Measurements from ENCODE around the gene FAM156A. TPM values are rescaled to one million over a fixed set of nuclear protein-coding genes. Genes with fewer than 3 reads are reported as not detected.
"Not testable (repeated sequence)": the region's sequence is repeated elsewhere in the genome, so short reads cannot be mapped to it uniquely, and the experiment has no call there.

The FAM156A gene
- polyA plus RNA-seq, 1 of the 3 experiments (the other 2 are of a cell fraction): 47.2 TPM

DNA sequence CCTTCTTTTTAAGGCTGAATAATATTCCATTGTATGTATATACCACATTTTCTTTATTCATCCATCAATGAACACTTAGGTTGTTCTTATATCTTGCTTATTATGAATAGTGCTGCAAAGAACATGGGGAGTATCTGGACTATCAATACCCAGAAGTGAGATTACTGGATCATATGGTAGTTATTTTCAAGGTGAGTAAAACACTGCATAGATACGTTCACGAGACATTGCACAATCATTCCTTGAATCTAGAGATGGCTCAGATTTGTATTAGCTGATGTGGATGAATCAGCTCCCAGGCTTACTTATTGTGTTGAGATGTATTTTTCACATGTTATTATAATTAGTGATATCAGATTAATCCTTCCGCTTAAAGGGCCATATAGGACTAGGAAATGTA, 43.6 kb downstream of the FAM156A start:
- DNase-seq; POLR2A ChIA-PET; H3K9me2 ChIP-seq; H3K4me2 ChIP-seq; H3K79me2 ChIP-seq (ENCODE audit: insufficient read depth); H3K9me3 ChIP-seq; H2AFZ ChIP-seq (ENCODE audit: low read depth); H3K27me3 ChIP-seq (ENCODE audit: insufficient read depth); H4K20me1 ChIP-seq (ENCODE audit: insufficient read depth); CTCF ChIA-PET; H3K4me3 ChIP-seq (ENCODE audit: low read depth in 2 of 2, low read length in 1 of 2); H3K4me1 ChIP-seq (ENCODE audit: control insufficient read depth in 1 of 2, insufficient read depth in 2 of 2, low read depth in 1 of 2, low read length in 1 of 2); H3F3A ChIP-seq (replicated peaks; ENCODE audit: insufficient read depth); H3K36me3 ChIP-seq (replicated peaks in 1 of 2; ENCODE audit: control insufficient read depth in 1 of 2, insufficient read depth in 2 of 2, low read length in 1 of 2); H3K9ac ChIP-seq; H3K27ac ChIP-seq (ENCODE audit: low read depth in 2 of 2, low read length in 1 of 2): not testable (repeated sequence)
- WGBS (ENCODE audit: low lambda C conversion rate): no CpG with 5 or more reads among the region's 3 CpGs

DNA sequence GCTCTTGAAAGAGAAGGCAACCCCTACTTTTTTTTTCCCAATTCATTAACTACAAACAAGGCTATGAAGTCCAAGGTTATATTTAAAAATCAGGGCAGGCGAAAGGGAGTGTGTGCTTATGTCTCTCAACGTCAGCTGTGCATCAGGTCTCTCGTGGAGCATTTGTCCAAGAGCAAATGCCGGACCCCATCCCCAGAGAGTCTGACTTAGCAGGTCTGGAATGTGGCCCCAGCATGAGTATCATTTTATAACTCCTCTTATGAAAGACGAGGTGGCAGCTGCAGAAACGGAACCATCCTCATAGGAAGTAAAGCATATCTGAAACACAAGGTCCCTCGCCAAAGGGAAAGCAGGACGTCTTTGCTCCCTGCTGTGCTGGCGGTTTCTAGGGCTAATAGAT, 44.6 kb downstream of the FAM156A start:
- H3K9me2 ChIP-seq; H4K20me1 ChIP-seq (ENCODE audit: insufficient read depth); H3K27me3 ChIP-seq (ENCODE audit: insufficient read depth); H3K4me2 ChIP-seq; H3K9ac ChIP-seq; H3K36me3 ChIP-seq (replicated peaks in 1 of 2; ENCODE audit: control insufficient read depth in 1 of 2, insufficient read depth in 2 of 2, low read length in 1 of 2); H3K9me3 ChIP-seq; CTCF ChIA-PET; H3K4me3 ChIP-seq (ENCODE audit: low read depth in 2 of 2, low read length in 1 of 2); H3K27ac ChIP-seq (ENCODE audit: low read depth in 2 of 2, low read length in 1 of 2); POLR2A ChIA-PET; H2AFZ ChIP-seq (ENCODE audit: low read depth); H3F3A ChIP-seq (replicated peaks; ENCODE audit: insufficient read depth); H3K79me2 ChIP-seq (ENCODE audit: insufficient read depth); H3K4me1 ChIP-seq (ENCODE audit: control insufficient read depth in 1 of 2, insufficient read depth in 2 of 2, low read depth in 1 of 2, low read length in 1 of 2); DNase-seq: not testable (repeated sequence)
- WGBS (ENCODE audit: low lambda C conversion rate): no CpG with 5 or more reads among the region's 9 CpGs

DNA sequence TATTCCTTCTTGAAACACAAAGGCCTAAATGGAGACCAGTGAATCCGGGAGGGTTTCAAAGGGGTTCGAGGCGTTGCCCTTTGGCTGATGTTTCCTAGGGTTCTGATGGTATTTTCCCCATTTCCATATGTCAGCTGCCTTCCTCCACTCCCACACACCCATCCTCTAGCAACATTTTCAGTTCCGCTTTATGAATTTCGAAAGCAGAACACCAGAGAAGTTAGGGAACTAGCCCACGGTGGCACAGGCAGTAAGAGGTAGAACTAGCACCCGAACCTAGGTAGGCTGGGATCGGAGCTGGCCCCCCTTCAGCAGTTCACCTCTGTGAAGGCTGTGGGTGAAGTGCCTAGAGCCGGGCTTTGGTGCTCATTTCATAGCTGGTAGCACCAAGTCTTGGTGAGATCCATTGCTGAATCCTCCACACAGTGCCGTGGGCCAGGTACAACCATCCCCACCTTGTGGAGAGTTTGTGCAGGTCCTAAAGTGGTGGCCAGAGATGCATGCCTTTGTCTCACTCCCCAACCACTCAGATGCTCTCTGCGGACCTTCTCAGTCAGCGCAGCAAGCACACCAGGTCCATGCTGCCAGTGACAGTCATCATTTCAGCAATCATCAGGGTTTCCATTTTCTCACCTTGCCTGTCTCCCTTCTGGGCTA, 48.9 kb downstream of the FAM156A start:
- H3K27me3 ChIP-seq (ENCODE audit: insufficient read depth); H3K4me3 ChIP-seq (ENCODE audit: low read depth in 2 of 2, low read length in 1 of 2); H3K9ac ChIP-seq; H3K79me2 ChIP-seq (ENCODE audit: insufficient read depth); H3K4me1 ChIP-seq (ENCODE audit: control insufficient read depth in 1 of 2, insufficient read depth in 2 of 2, low read depth in 1 of 2, low read length in 1 of 2); H2AFZ ChIP-seq (ENCODE audit: low read depth); H3K9me3 ChIP-seq; H3K36me3 ChIP-seq (replicated peaks in 1 of 2; ENCODE audit: control insufficient read depth in 1 of 2, insufficient read depth in 2 of 2, low read length in 1 of 2); POLR2A ChIA-PET; H3K9me2 ChIP-seq; H3K27ac ChIP-seq (ENCODE audit: low read depth in 2 of 2, low read length in 1 of 2); H3K4me2 ChIP-seq; H3F3A ChIP-seq (replicated peaks; ENCODE audit: insufficient read depth); DNase-seq; CTCF ChIA-PET; H4K20me1 ChIP-seq (ENCODE audit: insufficient read depth): not testable (repeated sequence)
- WGBS (ENCODE audit: low lambda C conversion rate): no CpG with 5 or more reads among the region's 12 CpGs

DNA sequence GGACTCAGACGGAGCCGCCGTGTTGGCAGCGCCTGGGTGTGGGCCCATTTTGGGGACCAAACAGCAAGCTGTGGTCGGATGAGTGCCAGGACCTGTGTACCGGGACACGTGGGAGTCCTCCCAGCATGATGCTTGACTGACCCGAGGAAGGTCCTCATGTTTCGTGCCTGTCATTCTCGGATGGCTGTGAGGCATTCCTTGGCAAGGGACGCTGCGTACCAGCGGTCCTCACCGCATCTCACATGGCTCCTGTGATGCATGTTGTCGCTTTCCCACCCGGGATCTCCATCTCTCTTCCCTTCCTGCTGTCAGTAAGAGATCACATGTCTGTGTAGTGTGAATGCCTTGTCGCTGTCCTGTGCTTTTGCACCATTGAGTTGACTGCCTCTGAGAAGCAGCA, 50.4 kb downstream of the FAM156A start:
- H3K9ac ChIP-seq; H3K4me3 ChIP-seq (ENCODE audit: low read depth in 2 of 2, low read length in 1 of 2); H3K4me2 ChIP-seq; H3K36me3 ChIP-seq (replicated peaks in 1 of 2; ENCODE audit: control insufficient read depth in 1 of 2, insufficient read depth in 2 of 2, low read length in 1 of 2); H3K27me3 ChIP-seq (ENCODE audit: insufficient read depth); H3K4me1 ChIP-seq (ENCODE audit: control insufficient read depth in 1 of 2, insufficient read depth in 2 of 2, low read depth in 1 of 2, low read length in 1 of 2); CTCF ChIA-PET; H3F3A ChIP-seq (replicated peaks; ENCODE audit: insufficient read depth); H2AFZ ChIP-seq (ENCODE audit: low read depth); H3K9me3 ChIP-seq; H3K27ac ChIP-seq (ENCODE audit: low read depth in 2 of 2, low read length in 1 of 2); DNase-seq; POLR2A ChIA-PET; H4K20me1 ChIP-seq (ENCODE audit: insufficient read depth); H3K79me2 ChIP-seq (ENCODE audit: insufficient read depth); H3K9me2 ChIP-seq: not testable (repeated sequence)
- WGBS (ENCODE audit: low lambda C conversion rate): no CpG with 5 or more reads among the region's 17 CpGs

DNA sequence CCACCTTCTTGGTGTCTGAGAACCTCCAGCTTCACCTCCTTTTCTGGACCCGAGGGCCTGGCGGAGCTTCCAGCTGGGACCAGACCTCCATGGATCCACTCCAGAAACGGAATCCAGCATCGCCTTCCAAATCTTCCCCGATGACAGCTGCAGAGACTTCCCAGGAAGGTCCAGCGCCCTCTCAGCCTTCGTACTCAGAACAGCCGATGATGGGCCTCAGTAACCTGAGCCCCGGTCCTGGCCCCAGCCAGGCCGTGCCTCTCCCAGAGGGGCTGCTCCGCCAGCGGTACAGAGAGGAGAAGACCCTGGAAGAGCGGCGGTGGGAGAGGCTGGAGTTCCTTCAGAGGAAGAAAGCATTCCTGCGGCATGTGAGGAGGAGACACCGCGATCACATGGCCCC, 51.2 kb downstream of the FAM156A start:
- no CpG with 5 or more reads among the region's 17 CpGs for WGBS (ENCODE audit: low lambda C conversion rate)
- H3K36me3 ChIP-seq (replicated peaks in 1 of 2; ENCODE audit: control insufficient read depth in 1 of 2, insufficient read depth in 2 of 2, low read length in 1 of 2); H3K79me2 ChIP-seq (ENCODE audit: insufficient read depth); CTCF ChIA-PET; H3K27me3 ChIP-seq (ENCODE audit: insufficient read depth); H3K27ac ChIP-seq (ENCODE audit: low read depth in 2 of 2, low read length in 1 of 2); H3K9me2 ChIP-seq; H2AFZ ChIP-seq (ENCODE audit: low read depth); H3K9me3 ChIP-seq; H3K4me3 ChIP-seq (ENCODE audit: low read depth in 2 of 2, low read length in 1 of 2); POLR2A ChIA-PET; H3K9ac ChIP-seq; H3K4me2 ChIP-seq; H3F3A ChIP-seq (replicated peaks; ENCODE audit: insufficient read depth); DNase-seq; H4K20me1 ChIP-seq (ENCODE audit: insufficient read depth); H3K4me1 ChIP-seq (ENCODE audit: control insufficient read depth in 1 of 2, insufficient read depth in 2 of 2, low read depth in 1 of 2, low read length in 1 of 2): not testable (repeated sequence)

DNA sequence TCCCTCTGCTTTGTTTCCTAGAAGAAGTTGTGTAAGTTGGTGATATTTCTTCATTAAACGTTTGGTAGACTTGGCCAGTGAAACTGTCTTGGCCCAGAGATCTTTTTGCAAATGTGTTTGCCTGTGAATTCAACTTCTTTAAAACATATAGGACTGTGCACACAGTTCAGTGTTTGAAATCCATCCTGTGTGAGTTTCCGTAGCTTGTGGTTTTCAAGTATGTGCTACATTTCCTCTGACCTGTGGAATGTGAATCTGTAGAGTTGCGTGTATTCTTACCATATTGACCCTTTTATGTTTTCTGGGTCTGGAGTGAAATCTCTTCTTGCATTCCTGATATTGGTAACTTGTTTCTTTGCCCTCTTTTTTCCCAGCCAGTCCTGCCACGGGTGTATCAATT, 52.2 kb downstream of the FAM156A start:
- POLR2A ChIA-PET, CTCF ChIA-PET: not testable (repeated sequence)
- WGBS (ENCODE audit: low lambda C conversion rate): no CpG with 5 or more reads among the region's 4 CpGs

DNA sequence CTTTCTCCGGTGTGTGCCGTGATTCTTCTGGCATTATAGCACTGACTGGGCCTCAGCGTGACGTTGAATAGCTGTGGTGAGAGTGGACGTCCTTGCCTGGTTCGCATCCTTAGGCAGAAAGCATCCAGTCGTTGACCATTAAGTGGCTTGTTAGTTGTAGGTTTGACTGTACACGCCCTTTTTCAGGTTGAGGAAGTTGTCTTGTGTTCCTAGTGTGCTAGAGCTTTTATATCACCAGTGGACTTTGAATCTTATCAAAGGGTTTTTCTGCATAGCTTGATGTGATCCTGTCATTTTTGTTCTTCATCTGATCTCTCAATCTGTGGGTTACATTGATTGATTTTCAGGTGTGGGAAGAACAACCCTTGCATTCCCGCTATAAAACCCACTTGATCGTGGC, 52.8 kb downstream of the FAM156A start:
- H3K4me1 ChIP-seq (ENCODE audit: control insufficient read depth in 1 of 2, insufficient read depth in 2 of 2, low read depth in 1 of 2, low read length in 1 of 2); H3K27me3 ChIP-seq (ENCODE audit: insufficient read depth); CTCF ChIA-PET; POLR2A ChIA-PET; H3K4me3 ChIP-seq (ENCODE audit: low read depth in 2 of 2, low read length in 1 of 2); H3K36me3 ChIP-seq (replicated peaks in 1 of 2; ENCODE audit: control insufficient read depth in 1 of 2, insufficient read depth in 2 of 2, low read length in 1 of 2); H3K9me2 ChIP-seq; H2AFZ ChIP-seq (ENCODE audit: low read depth); H3K4me2 ChIP-seq; H3F3A ChIP-seq (replicated peaks; ENCODE audit: insufficient read depth); H4K20me1 ChIP-seq (ENCODE audit: insufficient read depth); H3K27ac ChIP-seq (ENCODE audit: low read depth in 2 of 2, low read length in 1 of 2); DNase-seq; H3K9ac ChIP-seq; H3K79me2 ChIP-seq (ENCODE audit: insufficient read depth); H3K9me3 ChIP-seq: not testable (repeated sequence)
- WGBS (ENCODE audit: low lambda C conversion rate): no CpG with 5 or more reads among the region's 10 CpGs

More for the DNA sequence above, 52.2 kb downstream of the FAM156A start:
- H3K27me3 ChIP-seq (ENCODE audit: insufficient read depth); H3K4me1 ChIP-seq (ENCODE audit: control insufficient read depth in 1 of 2, insufficient read depth in 2 of 2, low read depth in 1 of 2, low read length in 1 of 2); H3K4me2 ChIP-seq; H3K79me2 ChIP-seq (ENCODE audit: insufficient read depth); H3K9me3 ChIP-seq; H3F3A ChIP-seq (replicated peaks; ENCODE audit: insufficient read depth); H3K4me3 ChIP-seq (ENCODE audit: low read depth in 2 of 2, low read length in 1 of 2); H3K27ac ChIP-seq (ENCODE audit: low read depth in 2 of 2, low read length in 1 of 2); H4K20me1 ChIP-seq (ENCODE audit: insufficient read depth); DNase-seq; H3K9me2 ChIP-seq; H2AFZ ChIP-seq (ENCODE audit: low read depth); H3K36me3 ChIP-seq (replicated peaks in 1 of 2; ENCODE audit: control insufficient read depth in 1 of 2, insufficient read depth in 2 of 2, low read length in 1 of 2); H3K9ac ChIP-seq: not testable (repeated sequence)

Measured in SK-N-SH (cell line).